ENCODE data around the gene CHSY3.

CHSY3 gene

DNA sequence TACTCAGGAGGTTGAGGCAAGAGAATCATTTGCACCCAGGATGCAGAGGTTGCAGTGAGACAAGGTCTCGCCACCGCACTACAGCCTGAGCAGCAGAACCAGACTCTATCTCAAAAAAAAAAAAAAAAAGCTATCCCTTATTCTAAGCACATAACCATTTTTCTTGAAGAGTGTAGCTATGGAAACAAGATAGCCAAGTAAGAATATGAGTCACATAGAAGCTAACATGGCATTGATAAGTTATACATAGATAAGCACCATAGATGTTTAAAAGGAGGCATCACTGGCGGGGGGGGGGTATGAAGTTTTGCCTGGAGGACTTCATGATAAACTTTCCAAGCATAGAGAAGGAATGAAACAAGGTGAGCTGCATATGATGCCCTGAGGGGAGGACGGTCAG lies 26.0 kb downstream of the CHSY3 start:
- TF ChIP-seq, protein P1, sequence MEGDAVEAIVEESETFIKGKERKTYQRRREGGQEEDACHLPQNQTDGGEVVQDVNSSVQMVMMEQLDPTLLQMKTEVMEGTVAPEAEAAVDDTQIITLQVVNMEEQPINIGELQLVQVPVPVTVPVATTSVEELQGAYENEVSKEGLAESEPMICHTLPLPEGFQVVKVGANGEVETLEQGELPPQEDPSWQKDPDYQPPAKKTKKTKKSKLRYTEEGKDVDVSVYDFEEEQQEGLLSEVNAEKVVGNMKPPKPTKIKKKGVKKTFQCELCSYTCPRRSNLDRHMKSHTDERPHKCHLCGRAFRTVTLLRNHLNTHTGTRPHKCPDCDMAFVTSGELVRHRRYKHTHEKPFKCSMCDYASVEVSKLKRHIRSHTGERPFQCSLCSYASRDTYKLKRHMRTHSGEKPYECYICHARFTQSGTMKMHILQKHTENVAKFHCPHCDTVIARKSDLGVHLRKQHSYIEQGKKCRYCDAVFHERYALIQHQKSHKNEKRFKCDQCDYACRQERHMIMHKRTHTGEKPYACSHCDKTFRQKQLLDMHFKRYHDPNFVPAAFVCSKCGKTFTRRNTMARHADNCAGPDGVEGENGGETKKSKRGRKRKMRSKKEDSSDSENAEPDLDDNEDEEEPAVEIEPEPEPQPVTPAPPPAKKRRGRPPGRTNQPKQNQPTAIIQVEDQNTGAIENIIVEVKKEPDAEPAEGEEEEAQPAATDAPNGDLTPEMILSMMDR (conservative IDR thresholded peaks at IDR 0.05; ENCODE audit: low read depth, low read length): no peak

DNA sequence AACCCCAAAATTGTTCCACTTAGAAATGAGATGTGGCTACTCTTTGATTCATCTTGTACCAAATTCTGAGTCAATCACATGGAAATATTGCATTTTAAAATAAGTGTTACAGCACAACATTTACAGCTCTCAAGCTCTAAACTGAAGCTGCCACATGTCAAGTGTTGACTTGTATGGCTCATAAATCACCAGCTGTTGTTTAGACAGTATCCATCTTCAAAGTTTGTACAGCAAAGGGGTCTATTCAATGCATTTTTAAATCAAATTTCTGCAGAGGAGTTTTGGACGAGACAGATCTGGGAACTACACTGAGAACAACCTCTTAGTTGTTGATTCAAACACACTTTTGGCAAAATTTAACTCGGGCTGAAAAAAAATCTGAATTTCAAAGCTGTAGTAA lies 31.4 kb downstream of the CHSY3 start:
- no peaks in the 10 kb centered on the region for H3K79me2 ChIP-seq (ENCODE audit: insufficient read depth, low read depth)
- TF ChIP-seq, protein P1 (conservative IDR thresholded peaks at IDR 0.05; ENCODE audit: low read depth, low read length): no peak
- H3K9ac ChIP-seq: no peak overlapping the region
- H3K27ac ChIP-seq: no peak overlapping the region
- H3K4me2 ChIP-seq: no peak overlapping the region
- H3K27me3 ChIP-seq (ENCODE audit: insufficient read depth, low read depth): no peaks in the 10 kb centered on the region
- H3K4me3 ChIP-seq (IDR thresholded peaks at IDR 0.05; ENCODE audit: insufficient read depth, low read depth, low read length): no peak overlapping the region
- no peak overlapping the region for H2AFZ ChIP-seq (ENCODE audit: low read depth)
- no peaks in the 10 kb centered on the region for H3K36me3 ChIP-seq (ENCODE audit: insufficient read depth)
- H4K20me1 ChIP-seq (ENCODE audit: insufficient read depth): no peaks in the 10 kb centered on the region
- H3K4me1 ChIP-seq (ENCODE audit: low read depth, poor library complexity, severe bottlenecking): no peaks in the 10 kb centered on the region

More for the DNA sequence above, 26.0 kb downstream of the CHSY3 start:
- no peaks in the 10 kb centered on the region for H4K20me1 ChIP-seq (ENCODE audit: insufficient read depth)
- H3K79me2 ChIP-seq (ENCODE audit: insufficient read depth, low read depth): no peaks in the 10 kb centered on the region
- H3K36me3 ChIP-seq (ENCODE audit: insufficient read depth): no peaks in the 10 kb centered on the region
- H3K27me3 ChIP-seq (ENCODE audit: insufficient read depth, low read depth): no peaks in the 10 kb centered on the region
- H3K9ac ChIP-seq: no peak overlapping the region
- no peak overlapping the region for H3K4me2 ChIP-seq
- no peaks in the 10 kb centered on the region for H3K4me1 ChIP-seq (ENCODE audit: low read depth, poor library complexity, severe bottlenecking)
- no peak overlapping the region for H2AFZ ChIP-seq (ENCODE audit: low read depth)
- no peak overlapping the region for H3K27ac ChIP-seq
- no peak overlapping the region for H3K4me3 ChIP-seq (IDR thresholded peaks at IDR 0.05; ENCODE audit: insufficient read depth, low read depth, low read length)

DNA sequence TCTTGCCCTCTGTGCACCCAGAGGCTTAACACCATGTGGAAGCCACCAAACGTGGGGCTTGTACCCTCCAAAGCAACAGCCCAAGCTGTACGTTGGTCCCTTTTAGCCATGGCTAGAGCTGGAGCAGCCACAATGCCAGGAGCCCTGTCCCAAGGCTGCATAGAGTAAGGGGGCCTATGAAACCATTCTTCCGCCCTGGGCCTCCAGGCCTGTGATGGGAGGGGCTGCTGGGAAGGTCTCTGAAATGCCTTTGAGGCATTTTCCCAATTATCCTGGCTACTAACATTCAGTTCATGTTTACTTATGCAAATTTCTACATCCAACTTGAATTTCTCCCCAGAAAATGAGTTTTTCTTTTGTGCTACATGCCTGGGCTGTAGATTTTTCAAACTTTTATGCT lies 33.8 kb downstream of the CHSY3 start:
- Histone ChIP-seq H3K4me1 (ENCODE audit: low read depth, poor library complexity, severe bottlenecking) (no peaks in the 10 kb centered on the region), H3K9ac (no peak overlapping the region), H3K36me3 (ENCODE audit: insufficient read depth) (no peaks in the 10 kb centered on the region), H3K4me3 (IDR thresholded peaks at IDR 0.05; ENCODE audit: insufficient read depth, low read depth, low read length) (no peak overlapping the region), H3K27me3 (ENCODE audit: insufficient read depth, low read depth) (no peaks in the 10 kb centered on the region), H3K4me2 (no peak overlapping the region), H3K79me2 (ENCODE audit: insufficient read depth, low read depth) (no peaks in the 10 kb centered on the region), H4K20me1 (ENCODE audit: insufficient read depth) (no peaks in the 10 kb centered on the region), H3K27ac (no peak overlapping the region), H2AFZ (ENCODE audit: low read depth) (no peak overlapping the region)
- TF ChIP-seq, protein P1 (conservative IDR thresholded peaks at IDR 0.05; ENCODE audit: low read depth, low read length): no peak

DNA sequence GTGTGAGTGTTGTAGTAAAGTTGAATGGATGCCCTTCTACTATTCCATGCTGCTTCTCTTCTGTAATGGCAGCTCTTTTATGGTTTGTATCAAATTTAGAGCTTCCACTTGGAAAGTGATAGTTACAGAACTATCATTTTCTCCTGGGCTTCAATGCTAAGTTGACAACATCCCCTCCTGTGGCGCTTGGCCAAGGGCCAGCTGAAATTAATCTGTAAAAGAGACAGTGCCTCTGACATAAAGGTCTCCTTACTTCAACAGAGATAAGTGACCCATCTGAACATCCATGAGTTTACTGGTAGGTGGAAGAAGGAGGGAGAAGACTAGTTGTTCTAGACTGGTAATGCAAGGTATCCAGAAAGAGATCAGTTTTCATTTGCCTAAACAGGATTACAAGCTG lies 39.7 kb downstream of the CHSY3 start:
- H2AFZ ChIP-seq (ENCODE audit: low read depth): no peak overlapping the region
- H3K36me3 ChIP-seq (ENCODE audit: insufficient read depth): no peaks in the 10 kb centered on the region
- H3K27me3 ChIP-seq (ENCODE audit: insufficient read depth, low read depth): no peaks in the 10 kb centered on the region
- TF ChIP-seq, protein P1 (conservative IDR thresholded peaks at IDR 0.05; ENCODE audit: low read depth, low read length): no peak
- H3K27ac ChIP-seq: no peak overlapping the region
- H3K4me2 ChIP-seq: no peak overlapping the region
- no peak overlapping the region for H3K4me3 ChIP-seq (IDR thresholded peaks at IDR 0.05; ENCODE audit: insufficient read depth, low read depth, low read length)
- H3K9ac ChIP-seq: no peak overlapping the region
- no peaks in the 10 kb centered on the region for H3K79me2 ChIP-seq (ENCODE audit: insufficient read depth, low read depth)
- peaks cover 8% of the 10 kb centered on the region for H3K4me1 ChIP-seq (ENCODE audit: low read depth, poor library complexity, severe bottlenecking)
- H4K20me1 ChIP-seq (ENCODE audit: insufficient read depth): no peaks in the 10 kb centered on the region

Data from KMS-11 (cell line).